K562 (cell line): ENCODE data around the gene IMPDH2. TPM values are rescaled to one million over a fixed set of nuclear protein-coding genes. Genes with fewer than 3 reads are reported as not detected.

ENCODE experiments used
- ARID1B ChIP-seq: fragments of 450-650 bp; IDR thresholded peaks from 2 replicates; pipeline ENCODE4 v1.6.1; 2016; ENCODE audit warnings: antibody characterized with exemption, mild to moderate bottlenecking, inconsistent platforms
- ARID4B ChIP-seq: sonication (generic); formaldehyde crosslinking; IDR thresholded peaks from 2 replicates; pipeline ENCODE4 v1.8.0; 2022; ENCODE audit warnings: mild to moderate bottlenecking, missing genetic modification reagents
- BCLAF1 ChIP-seq, 2 experiments: fragments of 450-650 bp in 1 of 2; IDR thresholded peaks; 2 replicates each; pipeline ENCODE4 v1.6.1; 2011 to 2017; ENCODE audit warnings: low read depth in 2 of 2, antibody characterized with exemption in 1 of 2, borderline replicate concordance in 1 of 2, low read length in 1 of 2, mild to moderate bottlenecking in 1 of 2, mixed read lengths in 1 of 2; ENCODE audit not compliant: control insufficient read depth in 1 of 2
- CREB1 ChIP-seq, 2 experiments: sonication (generic) in 1 of 2; formaldehyde crosslinking in 1 of 2; IDR thresholded peaks; 2 replicates each; pipeline versions ENCODE4 v1.6.1 to v1.8.0; 2012 to 2022; ENCODE audit warnings: inconsistent platforms in 1 of 2, mild to moderate bottlenecking in 1 of 2, missing genetic modification reagents in 1 of 2, moderate library complexity in 1 of 2
- CREB3 ChIP-seq: fragments of 450-650 bp; conservative IDR thresholded peaks from 2 replicates; pipeline ENCODE4 v1.6.1; 2016; ENCODE audit warnings: missing genetic modification characterization, low read depth, mild to moderate bottlenecking, missing compliant biosample characterization, moderate library complexity
- HINFP ChIP-seq: fragments of 450-650 bp; conservative IDR thresholded peaks from 2 replicates; pipeline ENCODE4 v1.6.1; 2016; ENCODE audit warnings: missing genetic modification characterization, low read depth, mild to moderate bottlenecking, control low read depth, missing compliant biosample characterization
- HMGN3 ChIP-seq: IDR thresholded peaks from 2 replicates; pipeline ENCODE4 v1.6.1; 2011; ENCODE audit warnings: borderline replicate concordance, low read depth, mild to moderate bottlenecking, mixed read lengths, low read length; ENCODE audit not compliant: insufficient read length; ENCODE audit errors: extremely low read depth
- HSF4 ChIP-seq: fragments of 250-450 bp; sonication (Bioruptor Pico); IDR thresholded peaks from 2 replicates; pipeline ENCODE4 v2.1.2; 2022; ENCODE audit warnings: mild to moderate bottlenecking, moderate library complexity, borderline replicate concordance
- NFE2L1 ChIP-seq: fragments of 450-650 bp; IDR thresholded peaks from 2 replicates; pipeline ENCODE4 v1.6.1; 2016; ENCODE audit warnings: missing genetic modification characterization, low read depth, mild to moderate bottlenecking, missing compliant biosample characterization, moderate library complexity, borderline replicate concordance
- PHB ChIP-seq: fragments of 250-450 bp; sonication (Bioruptor Pico); IDR thresholded peaks from 2 replicates; pipeline ENCODE4 v1.5.0; 2021
- POLR2A ChIP-seq: fragments of 450-650 bp; conservative IDR thresholded peaks from 2 replicates; pipeline ENCODE4 v1.6.1; 2016
- RFX5 ChIP-seq: IDR thresholded peaks from 2 replicates; pipeline ENCODE4 v1.6.1; 2011; ENCODE audit warnings: low read depth, mild to moderate bottlenecking, improper control_type of control experiment, low read length
- RFX7 ChIP-seq: fragments of 250-450 bp; sonication (Bioruptor Pico); IDR thresholded peaks from 2 replicates; pipeline ENCODE4 v1.5.1; 2021; ENCODE audit warnings: mild to moderate bottlenecking
- SNIP1 ChIP-seq: fragments of 450-650 bp; IDR thresholded peaks from 2 replicates; pipeline ENCODE4 v1.7.1; 2017; ENCODE audit warnings: low read depth, mild to moderate bottlenecking
- XRCC3 ChIP-seq: fragments of 450-650 bp; IDR thresholded peaks from 2 replicates; pipeline ENCODE4 v1.6.1; 2017; ENCODE audit warnings: mild to moderate bottlenecking, moderate library complexity
- ZNF239 ChIP-seq: fragments of 250-450 bp; sonication (Bioruptor Pico); IDR thresholded peaks from 2 replicates; pipeline ENCODE4 v1.4.0; 2020; ENCODE audit warnings: mild to moderate bottlenecking
- polyA plus RNA-seq, 8 experiments: library from polyadenylated mRNA; depleted of rRNA in 4 of 8; stranded (reverse) in 5 of 8; unstranded in 3 of 8; fragments of >200 nt; fragmentation: Nextera tagmentation in 2 of 8; fragmentation: Illumina TruSeq in 1 of 8; extraction: Ambion mirVana in 2 of 8; extraction: Trizol in 1 of 8; gene quantifications; 2 replicates each; pipeline versions ENCODE4 v1.2.1 to v1.2.3, GENCODE V29; 2011 to 2014; ENCODE audit warnings: inconsistent platforms in 1 of 8, missing spikeins in 1 of 8
- total RNA-seq, 7 experiments: library from RNA; depleted of rRNA in 6 of 7; stranded (reverse); fragments of >200 nt in 6 of 7; fragmentation: Illumina TruSeq in 2 of 7; extraction: Trizol in 2 of 7; gene quantifications; 2 replicates each; pipeline versions ENCODE4 v1.2.1 to v1.2.3, GENCODE V29; 2011 to 2021; ENCODE audit warnings: low replicate concordance in 1 of 7

The IMPDH2 gene
- total and polyA plus RNA-seq, 9 of the 15 experiments (the other 6 are each of a cell fraction or from before 2014, with no cell fraction given) = 318 to 507 (median 366) TPM

GRCh38 chr3:49017971-49018706, 11.1 kb downstream of the IMPDH2 start, which contains the start of gene DALRD3 (continued):
- no peak for TF ChIP-seq HINFP
- no peak for TF ChIP-seq SNIP1
- peak; percentile 77 for TF ChIP-seq ARID4B (CRISPR knock-in tag)
- TF ChIP-seq XRCC3 = no peak
- no peak for TF ChIP-seq BCLAF1 (IDR thresholded peaks at IDR 0.05; ENCODE audit: borderline replicate concordance in 1 of 2, control insufficient read depth in 1 of 2, low read depth in 2 of 2, low read length in 1 of 2)
- TF ChIP-seq RFX7 (CRISPR knock-in tag) = no peak
- no peak for TF ChIP-seq ARID1B
- TF ChIP-seq PHB (CRISPR knock-in tag) = no peak
- TF ChIP-seq HMGN3 = peak; percentile 70
- no peak for TF ChIP-seq HSF4 (CRISPR knock-in tag)
- peak; percentile 93 for TF ChIP-seq CREB1 (IDR thresholded peaks at IDR 0.05)
- peak; percentile 93 for TF ChIP-seq CREB1 (CRISPR knock-in tag; IDR thresholded peaks at IDR 0.05)
- TF ChIP-seq POLR2A = peak; percentile 43
- TF ChIP-seq CREB3 (tag) = no peak
- TF ChIP-seq NFE2L1 = no peak
- no peak for TF ChIP-seq ZNF239
- no peak for TF ChIP-seq RFX5
